ENCODE measurements around the gene CDC40.
A peak's percentile ranks its signal among the peaks of the same experiment; 100 is the strongest.

Gene CDC40

GRCh38 chr6:110158479-110158878 lies 21.7 kb upstream of the CDC40 start:
- Mint-ChIP-seq H3K9me3 (peaks cover 18% of the 10 kb centered on the region), H3K4me1 (no peaks in the 10 kb centered on the region), H3K4me3 (no peak overlapping the region), H3K27me3 (ENCODE audit: low read depth) (no peaks in the 10 kb centered on the region), H3K36me3 (ENCODE audit: low read depth) (peaks cover 42% of the 10 kb centered on the region), H3K27ac (no peak overlapping the region)
- TF ChIP-seq, protein P1, sequence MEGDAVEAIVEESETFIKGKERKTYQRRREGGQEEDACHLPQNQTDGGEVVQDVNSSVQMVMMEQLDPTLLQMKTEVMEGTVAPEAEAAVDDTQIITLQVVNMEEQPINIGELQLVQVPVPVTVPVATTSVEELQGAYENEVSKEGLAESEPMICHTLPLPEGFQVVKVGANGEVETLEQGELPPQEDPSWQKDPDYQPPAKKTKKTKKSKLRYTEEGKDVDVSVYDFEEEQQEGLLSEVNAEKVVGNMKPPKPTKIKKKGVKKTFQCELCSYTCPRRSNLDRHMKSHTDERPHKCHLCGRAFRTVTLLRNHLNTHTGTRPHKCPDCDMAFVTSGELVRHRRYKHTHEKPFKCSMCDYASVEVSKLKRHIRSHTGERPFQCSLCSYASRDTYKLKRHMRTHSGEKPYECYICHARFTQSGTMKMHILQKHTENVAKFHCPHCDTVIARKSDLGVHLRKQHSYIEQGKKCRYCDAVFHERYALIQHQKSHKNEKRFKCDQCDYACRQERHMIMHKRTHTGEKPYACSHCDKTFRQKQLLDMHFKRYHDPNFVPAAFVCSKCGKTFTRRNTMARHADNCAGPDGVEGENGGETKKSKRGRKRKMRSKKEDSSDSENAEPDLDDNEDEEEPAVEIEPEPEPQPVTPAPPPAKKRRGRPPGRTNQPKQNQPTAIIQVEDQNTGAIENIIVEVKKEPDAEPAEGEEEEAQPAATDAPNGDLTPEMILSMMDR (IDR thresholded peaks at IDR 0.05; ENCODE audit: unreplicated experiment in 3 of 3), result no peak

DNA sequence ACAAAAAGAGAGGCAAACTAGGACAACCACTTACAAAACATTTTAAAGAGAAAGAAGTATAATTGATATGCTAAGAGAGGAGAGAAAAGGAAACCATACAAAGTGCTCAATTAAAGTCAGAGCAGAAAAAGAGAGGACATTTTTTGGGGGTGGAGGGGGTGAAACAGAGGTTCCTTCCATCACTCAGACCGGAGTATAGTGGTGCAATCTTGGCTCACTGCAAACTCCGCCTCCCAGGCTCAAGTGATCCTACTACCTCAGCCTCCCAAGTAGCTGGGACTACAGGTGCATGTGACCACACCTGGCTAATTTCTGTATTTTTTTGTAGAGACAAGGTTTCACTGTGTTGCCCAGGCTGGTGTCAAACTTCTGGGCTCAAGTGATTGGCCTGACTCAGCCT lies 10.1 kb upstream of the CDC40 start:
- TF ChIP-seq, protein P1 (IDR thresholded peaks at IDR 0.05; ENCODE audit: unreplicated experiment in 3 of 3), result no peak
- Mint-ChIP-seq H3K4me3 (no peak overlapping the region), H3K9me3 (no peaks in the 10 kb centered on the region), H3K27ac (no peak overlapping the region), H3K27me3 (ENCODE audit: low read depth) (no peaks in the 10 kb centered on the region), H3K36me3 (ENCODE audit: low read depth) (no peaks in the 10 kb centered on the region), H3K4me1 (no peaks in the 10 kb centered on the region)

DNA sequence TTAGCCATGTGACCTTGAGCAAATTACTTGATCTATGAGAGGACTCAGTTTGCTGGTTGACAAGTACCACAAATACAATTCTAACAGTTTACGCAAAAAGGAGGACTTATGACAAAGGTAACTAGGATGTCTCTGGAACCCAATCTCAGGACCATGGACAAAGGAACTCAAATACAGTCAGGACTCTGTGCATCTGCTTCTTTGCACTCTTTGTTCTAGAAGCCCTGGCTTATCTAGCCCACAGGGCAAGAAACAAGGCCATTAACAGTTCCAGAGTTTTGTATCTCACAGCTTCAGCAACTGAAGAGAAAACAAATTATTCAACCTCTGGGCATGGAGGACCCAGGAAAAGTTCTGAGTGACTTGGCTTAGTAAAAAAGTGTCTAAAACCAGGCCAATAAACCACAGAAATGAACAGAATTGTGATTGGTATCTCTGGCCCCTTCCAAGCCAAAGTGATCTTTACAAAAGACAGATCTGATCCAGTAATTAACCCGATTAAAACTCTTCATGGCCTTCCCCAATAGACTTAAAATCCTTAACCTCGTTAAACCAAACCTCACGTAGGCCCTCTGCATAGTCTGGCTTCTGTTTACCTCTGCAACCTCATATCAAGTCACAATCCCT lies 6.6 kb upstream of the CDC40 start:
- H3K9me3 Mint-ChIP-seq, result no peaks in the 10 kb centered on the region
- H3K27ac Mint-ChIP-seq, result no peak overlapping the region

DNA sequence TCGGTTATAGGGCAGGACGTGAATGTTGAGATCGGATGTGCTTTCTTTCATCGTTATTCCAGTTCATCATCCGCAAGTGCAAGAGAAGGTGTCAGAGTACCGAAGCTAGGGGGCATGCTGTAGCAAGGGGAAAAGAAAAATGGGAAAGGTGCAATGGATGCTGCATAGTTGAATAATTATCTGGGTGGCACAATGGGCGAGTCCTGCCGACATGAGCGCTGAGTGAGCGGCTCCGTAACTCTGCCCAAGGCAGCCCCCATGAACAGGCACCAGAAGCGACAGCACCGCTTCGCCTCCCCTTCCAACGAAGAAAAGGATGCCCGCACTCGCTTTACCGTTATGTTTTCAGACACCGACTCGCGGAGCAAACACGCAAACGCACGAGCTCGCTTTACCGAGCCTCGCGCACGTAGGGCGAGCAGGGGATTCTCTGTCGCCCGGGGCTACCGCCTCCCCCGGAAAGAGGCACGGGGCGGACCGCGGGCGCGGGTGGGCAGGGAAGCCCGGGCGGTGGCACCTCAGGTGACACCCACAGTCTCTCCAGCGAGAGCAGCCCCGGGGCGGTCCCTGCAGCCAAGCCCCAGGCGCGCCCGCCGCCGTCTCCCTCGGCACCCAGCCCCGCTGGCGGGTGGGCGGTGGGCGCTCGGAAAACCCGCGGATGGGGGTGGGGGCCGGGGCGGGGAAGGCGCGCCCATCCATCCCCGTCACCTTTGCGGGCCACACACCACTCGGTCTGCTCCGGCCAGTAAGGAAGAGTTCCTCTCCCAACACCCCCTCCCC lies 1.4 kb upstream of the CDC40 start:
- peak overlapping the region; percentile 78 to 92 (median 89) for H3K27ac Mint-ChIP-seq
- no peaks in the 10 kb centered on the region for H3K9me3 Mint-ChIP-seq
- TF ChIP-seq, protein P1 (IDR thresholded peaks at IDR 0.05; ENCODE audit: unreplicated experiment in 3 of 3), result peak; percentile 61 to 64 (median 63)
- H3K36me3 Mint-ChIP-seq (ENCODE audit: low read depth), result no peaks in the 10 kb centered on the region
- peak overlapping the region; percentile 79 to 90 (median 88) for H3K4me3 Mint-ChIP-seq
- peaks cover 10% of the 10 kb centered on the region for H3K4me1 Mint-ChIP-seq
- H3K27me3 Mint-ChIP-seq (ENCODE audit: low read depth), result no peaks in the 10 kb centered on the region

More for the DNA sequence above, 6.6 kb upstream of the CDC40 start:
- Mint-ChIP-seq H3K27me3 (ENCODE audit: low read depth) (no peaks in the 10 kb centered on the region), H3K36me3 (ENCODE audit: low read depth) (no peaks in the 10 kb centered on the region), H3K4me1 (peaks cover 9% of the 10 kb centered on the region), H3K4me3 (no peak overlapping the region)
- TF ChIP-seq, protein P1 (IDR thresholded peaks at IDR 0.05; ENCODE audit: unreplicated experiment in 3 of 3), result no peak

- peak within 1 kb of the TSS; percentile 78 to 92 (median 89) for H3K27ac Mint-ChIP-seq
- H3K36me3 Mint-ChIP-seq (ENCODE audit: low read depth), result no peaks in the 10 kb centered on the region
- H3K9me3 Mint-ChIP-seq, result no peaks in the 10 kb centered on the region
- peaks cover 10% of the 10 kb centered on the region for H3K4me1 Mint-ChIP-seq
- H3K27me3 Mint-ChIP-seq (ENCODE audit: low read depth), result no peaks in the 10 kb centered on the region
- peak within 1 kb of the TSS; percentile 79 to 90 (median 88) for H3K4me3 Mint-ChIP-seq
- TF ChIP-seq, protein P1 (IDR thresholded peaks at IDR 0.05; ENCODE audit: unreplicated experiment in 3 of 3), result no peak
Measured at GRCh38 chr6:110179406-110180227, 610 bp upstream of the CDC40 start, which contains the start of gene WASF1. WASF1 (minus strand) TSS chr6:110179670; CDS start chr6:110127601, 52,069 bp downstream.
